Measurements from ENCODE around the gene SINHCAF.

SINHCAF gene

GRCh38 chr12:31316891-31317290 lies 9.1 kb downstream of the SINHCAF start:
- Histone ChIP-seq H3K4me1 (ENCODE audit: low read length) (peaks cover 62% of the 10 kb centered on the region), H3K27ac (ENCODE audit: low read length) (peak overlapping the region; percentile 84), H4K20me1 (ENCODE audit: insufficient read depth, low read length) (peaks cover 99% of the 10 kb centered on the region), H2AFZ (ENCODE audit: low read depth, low read length) (no peak overlapping the region), H3K36me3 (replicated peaks; ENCODE audit: low read depth, low read length) (peaks cover 25% of the 10 kb centered on the region), H3K4me3 (ENCODE audit: low read length) (peak overlapping the region; percentile 94), H3K4me2 (ENCODE audit: low read length) (peak overlapping the region; percentile 90), H3K79me2 (ENCODE audit: low read length) (peaks cover 100% of the 10 kb centered on the region), H3K27me3 (ENCODE audit: low read depth, low read length) (no peaks in the 10 kb centered on the region), H3K9ac (ENCODE audit: low read length) (peak overlapping the region; percentile 98), H3K9me3 (ENCODE audit: insufficient read depth, low read length) (no peaks in the 10 kb centered on the region)
- TF ChIP-seq, protein P1, sequence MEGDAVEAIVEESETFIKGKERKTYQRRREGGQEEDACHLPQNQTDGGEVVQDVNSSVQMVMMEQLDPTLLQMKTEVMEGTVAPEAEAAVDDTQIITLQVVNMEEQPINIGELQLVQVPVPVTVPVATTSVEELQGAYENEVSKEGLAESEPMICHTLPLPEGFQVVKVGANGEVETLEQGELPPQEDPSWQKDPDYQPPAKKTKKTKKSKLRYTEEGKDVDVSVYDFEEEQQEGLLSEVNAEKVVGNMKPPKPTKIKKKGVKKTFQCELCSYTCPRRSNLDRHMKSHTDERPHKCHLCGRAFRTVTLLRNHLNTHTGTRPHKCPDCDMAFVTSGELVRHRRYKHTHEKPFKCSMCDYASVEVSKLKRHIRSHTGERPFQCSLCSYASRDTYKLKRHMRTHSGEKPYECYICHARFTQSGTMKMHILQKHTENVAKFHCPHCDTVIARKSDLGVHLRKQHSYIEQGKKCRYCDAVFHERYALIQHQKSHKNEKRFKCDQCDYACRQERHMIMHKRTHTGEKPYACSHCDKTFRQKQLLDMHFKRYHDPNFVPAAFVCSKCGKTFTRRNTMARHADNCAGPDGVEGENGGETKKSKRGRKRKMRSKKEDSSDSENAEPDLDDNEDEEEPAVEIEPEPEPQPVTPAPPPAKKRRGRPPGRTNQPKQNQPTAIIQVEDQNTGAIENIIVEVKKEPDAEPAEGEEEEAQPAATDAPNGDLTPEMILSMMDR (IDR thresholded peaks at IDR 0.05; ENCODE audit: low read depth, low read length) = peak; percentile 13; the same call in 1 of the 2 replicates
- no peak for TF ChIP-seq EZH2phosphoT487 (IDR thresholded peaks at IDR 0.05; ENCODE audit: low read depth)

- H4K20me1 ChIP-seq (ENCODE audit: insufficient read depth, low read length) = peaks cover 99% of the 10 kb centered on the region
Observed at GRCh38 chr12:31315784-31316465, 10.0 kb downstream of the SINHCAF start.

DNA sequence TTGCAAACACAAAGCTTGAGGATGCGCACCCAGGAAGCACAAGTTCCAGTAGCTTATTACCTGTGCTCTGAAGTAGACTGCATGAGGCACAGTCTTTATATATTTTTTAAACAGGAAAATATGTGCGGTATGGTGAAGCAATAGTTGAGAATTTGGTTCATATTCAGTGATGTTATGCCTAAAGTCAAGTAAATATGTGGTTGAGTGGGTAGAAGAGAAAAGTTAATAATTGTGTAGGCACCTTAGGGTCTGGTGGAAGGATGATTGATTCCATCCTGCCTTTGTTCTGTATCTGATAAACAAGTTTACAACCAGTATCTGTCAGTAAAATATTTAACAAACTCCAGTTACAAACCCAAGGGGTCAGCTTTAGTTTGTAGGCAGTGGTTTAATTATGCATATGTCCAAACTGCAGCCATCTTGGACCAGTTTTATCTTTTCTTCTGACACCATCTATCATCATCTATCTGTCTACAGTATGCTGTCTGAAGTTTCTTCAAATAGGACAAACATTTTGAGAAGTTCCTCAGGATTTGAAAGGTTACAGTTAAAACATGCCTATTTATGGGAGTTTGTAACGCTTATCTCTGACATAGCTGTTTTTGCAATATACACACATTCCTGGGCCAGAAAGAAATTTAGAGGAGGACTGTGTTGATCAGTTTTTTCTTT lies 10.8 kb downstream of the SINHCAF start:
- no peak overlapping the region for H3K4me2 ChIP-seq (ENCODE audit: low read length)
- H2AFZ ChIP-seq (ENCODE audit: low read depth, low read length) = no peak overlapping the region
- H3K36me3 ChIP-seq (replicated peaks; ENCODE audit: low read depth, low read length) = peaks cover 40% of the 10 kb centered on the region
- peaks cover 100% of the 10 kb centered on the region for H3K79me2 ChIP-seq (ENCODE audit: low read length)
- no peak overlapping the region for H3K27ac ChIP-seq (ENCODE audit: low read length)
- TF ChIP-seq EZH2phosphoT487 (IDR thresholded peaks at IDR 0.05; ENCODE audit: low read depth) = no peak
- TF ChIP-seq, protein P1 (IDR thresholded peaks at IDR 0.05; ENCODE audit: low read depth, low read length) = no peak
- no peaks in the 10 kb centered on the region for H3K27me3 ChIP-seq (ENCODE audit: low read depth, low read length)
- H3K9ac ChIP-seq (ENCODE audit: low read length) = no peak overlapping the region
- peaks cover 45% of the 10 kb centered on the region for H3K4me1 ChIP-seq (ENCODE audit: low read length)
- peaks cover 99% of the 10 kb centered on the region for H4K20me1 ChIP-seq (ENCODE audit: insufficient read depth, low read length)
- H3K4me3 ChIP-seq (ENCODE audit: low read length) = no peak overlapping the region
- H3K9me3 ChIP-seq (ENCODE audit: insufficient read depth, low read length) = no peaks in the 10 kb centered on the region

More at GRCh38 chr12:31315784-31316465, 10.0 kb downstream of the SINHCAF start:
- H3K9ac ChIP-seq (ENCODE audit: low read length) = 0 out of 2 replicates have a peak overlapping the region, but pooled peaks have one; percentile 98
- H3K4me3 ChIP-seq (ENCODE audit: low read length) = no peak overlapping the region
- H3K4me2 ChIP-seq (ENCODE audit: low read length) = peak overlapping the region; percentile 90
- no peak overlapping the region for H2AFZ ChIP-seq (ENCODE audit: low read depth, low read length)
- H3K9me3 ChIP-seq (ENCODE audit: insufficient read depth, low read length) = no peaks in the 10 kb centered on the region
- H3K36me3 ChIP-seq (replicated peaks; ENCODE audit: low read depth, low read length) = peaks cover 34% of the 10 kb centered on the region
- TF ChIP-seq, protein P1 (IDR thresholded peaks at IDR 0.05; ENCODE audit: low read depth, low read length) = no peak
- TF ChIP-seq EZH2phosphoT487 (IDR thresholded peaks at IDR 0.05; ENCODE audit: low read depth) = no peak
- peaks cover 52% of the 10 kb centered on the region for H3K4me1 ChIP-seq (ENCODE audit: low read length)
- no peaks in the 10 kb centered on the region for H3K27me3 ChIP-seq (ENCODE audit: low read depth, low read length)
- peaks cover 100% of the 10 kb centered on the region for H3K79me2 ChIP-seq (ENCODE audit: low read length)
- H3K27ac ChIP-seq (ENCODE audit: low read length) = peak overlapping the region; percentile 84; the same call in 1 of the 2 replicates

GRCh38 chr12:31312431-31312830 lies 13.5 kb downstream of the SINHCAF start:
- H3K4me3 ChIP-seq (ENCODE audit: low read length) = no peak overlapping the region
- H3K4me1 ChIP-seq (ENCODE audit: low read length) = peaks cover 29% of the 10 kb centered on the region
- TF ChIP-seq, protein P1 (IDR thresholded peaks at IDR 0.05; ENCODE audit: low read depth, low read length) = no peak
- TF ChIP-seq EZH2phosphoT487 (IDR thresholded peaks at IDR 0.05; ENCODE audit: low read depth) = no peak
- H3K27ac ChIP-seq (ENCODE audit: low read length) = no peak overlapping the region
- H2AFZ ChIP-seq (ENCODE audit: low read depth, low read length) = no peak overlapping the region
- no peaks in the 10 kb centered on the region for H3K27me3 ChIP-seq (ENCODE audit: low read depth, low read length)
- no peaks in the 10 kb centered on the region for H3K9me3 ChIP-seq (ENCODE audit: insufficient read depth, low read length)
- peaks cover 98% of the 10 kb centered on the region for H4K20me1 ChIP-seq (ENCODE audit: insufficient read depth, low read length)
- H3K4me2 ChIP-seq (ENCODE audit: low read length) = no peak overlapping the region
- H3K36me3 ChIP-seq (replicated peaks; ENCODE audit: low read depth, low read length) = peaks cover 53% of the 10 kb centered on the region
- peaks cover 100% of the 10 kb centered on the region for H3K79me2 ChIP-seq (ENCODE audit: low read length)
- H3K9ac ChIP-seq (ENCODE audit: low read length) = no peak overlapping the region

All from OCI-LY3 (cell line).